NCI-H146 treated with DMSO at 0.1 percent for 48 hours (cell line): Measurements from ENCODE around the gene SLC35F3.
"Not testable (repeated sequence)": the region's sequence is repeated elsewhere in the genome, so short reads cannot be mapped to it uniquely, and the experiment has no call there.

ENCODE experiments used
- DNase-seq: peaks from one replicate; lab custom pipeline; 2025; ENCODE audit not compliant: unreplicated experiment; lab: John Stamatoyannopoulos, UW

Gene SLC35F3

GRCh38 chr1:233904633-233905415, at the start of gene SLC35F3:
Gene SLC35F3 (plus strand): TSS chr1:233904676.
- DNase-seq, result no peak

DNA sequence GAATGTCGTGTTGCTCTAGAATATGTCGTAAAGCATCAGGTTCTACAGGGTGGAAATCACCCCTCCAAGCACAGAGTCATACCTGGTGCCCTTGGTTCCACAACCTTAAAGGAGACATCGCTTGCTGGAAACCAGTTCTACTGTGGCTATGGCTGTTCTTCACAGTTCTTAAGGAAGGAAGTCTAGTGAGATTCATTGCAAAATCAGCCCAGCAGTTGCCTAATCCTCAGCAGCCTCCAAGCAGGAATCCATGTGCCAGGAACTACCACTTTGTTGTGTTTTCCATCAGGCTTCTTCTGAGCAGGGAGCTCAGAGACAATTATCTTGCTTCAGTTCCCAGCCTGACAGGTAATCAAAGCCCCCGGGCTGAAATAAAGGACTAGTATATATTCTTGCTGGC, 45.0 kb upstream of the SLC35F3 start:
- no peak for DNase-seq

GRCh38 chr1:233863901-233864545, 40.5 kb upstream of the SLC35F3 start:
- DNase-seq, result no peak

GRCh38 chr1:233864578-233864977, 39.9 kb upstream of the SLC35F3 start:
- no peak for DNase-seq

DNA sequence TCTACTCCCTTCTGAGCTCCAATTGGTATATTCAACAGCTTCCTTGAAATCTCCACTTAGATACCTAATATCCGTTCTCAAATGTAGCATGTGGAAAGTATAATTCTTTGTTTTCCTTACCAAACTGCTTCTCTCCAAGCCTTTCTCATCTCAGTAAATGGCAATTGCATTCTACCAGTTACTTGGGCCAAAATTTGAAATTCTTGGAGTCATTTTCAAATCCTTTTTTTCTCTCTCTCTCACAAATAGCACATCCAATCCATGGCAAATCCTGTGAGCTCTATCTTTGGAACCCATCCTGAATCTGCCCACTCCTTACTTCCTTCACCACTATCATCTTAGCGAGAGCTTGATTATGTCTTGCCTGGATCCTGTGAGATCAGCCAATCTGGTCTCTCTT, 39.3 kb upstream of the SLC35F3 start:
- no peak for DNase-seq

- no peak for DNase-seq
Measured at GRCh38 chr1:233865902-233866301, 38.6 kb upstream of the SLC35F3 start.

DNA sequence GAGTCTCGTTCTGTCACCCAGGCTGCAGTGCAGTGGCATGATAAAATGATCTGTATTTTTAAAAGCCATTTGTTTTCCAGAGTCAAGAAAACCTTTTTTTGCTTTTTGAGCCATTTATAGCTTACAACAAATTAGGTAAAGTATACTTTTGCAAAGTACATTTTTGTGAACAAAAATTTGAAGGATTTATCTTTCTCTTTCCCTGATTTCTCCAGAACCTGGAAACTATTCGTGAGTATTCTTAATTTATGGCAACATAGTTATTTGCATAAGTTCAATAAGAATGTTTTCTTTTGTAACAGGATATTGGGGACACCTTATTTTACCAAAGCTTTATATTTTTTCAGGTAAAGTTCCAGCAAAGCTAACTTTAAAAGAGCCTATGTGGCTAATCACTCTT, 37.4 kb upstream of the SLC35F3 start:
- no peak for DNase-seq

- DNase-seq, result no peak
Measured at GRCh38 chr1:233868461-233868860, 36.0 kb upstream of the SLC35F3 start.

- DNase-seq, result no peak
Measured at GRCh38 chr1:233869680-233870079, 34.8 kb upstream of the SLC35F3 start.

DNA sequence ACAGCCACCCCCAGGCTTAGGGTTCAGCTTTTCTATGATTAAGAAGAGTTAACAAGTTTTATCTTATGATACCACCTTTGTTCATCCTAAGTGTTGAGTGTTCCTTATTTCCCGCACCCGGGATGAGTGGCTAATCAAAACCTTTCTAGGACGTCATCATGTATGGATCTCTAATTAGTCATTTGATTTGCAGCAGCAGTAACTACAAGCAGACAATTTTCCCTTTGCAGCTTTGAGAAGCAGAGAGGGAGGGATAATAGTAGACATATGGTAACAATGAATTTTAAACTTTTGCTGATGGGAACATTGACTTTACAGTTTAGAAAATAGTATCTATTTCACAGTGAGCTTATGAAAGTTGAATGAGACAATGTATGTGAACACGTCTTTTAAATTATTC, 30.8 kb upstream of the SLC35F3 start:
- DNase-seq, result no peak

GRCh38 chr1:233879841-233880240, 24.6 kb upstream of the SLC35F3 start:
- DNase-seq, result no peak

DNA sequence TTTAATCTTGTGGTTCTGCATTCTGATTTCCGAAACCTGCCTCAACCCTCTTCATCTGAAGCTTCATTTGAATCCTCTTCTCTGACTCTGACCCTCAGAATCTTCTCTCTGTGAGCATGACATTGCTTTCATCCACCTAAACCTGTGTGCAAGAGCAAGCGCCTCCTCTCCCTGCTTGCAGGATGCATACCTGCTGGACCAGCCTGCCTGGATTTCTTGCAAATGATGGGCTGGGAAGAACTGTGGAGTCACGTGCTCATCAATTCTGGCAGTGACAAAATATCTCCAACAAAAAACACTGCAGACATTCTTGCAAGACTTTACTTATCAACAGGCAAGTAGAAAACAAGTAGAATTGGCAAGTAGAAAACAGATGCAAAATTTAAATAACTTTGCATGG, 20.8 kb upstream of the SLC35F3 start:
- no peak for DNase-seq

- DNase-seq, result no peak
Measured at GRCh38 chr1:233884461-233885151, 19.9 kb upstream of the SLC35F3 start.

- no peak for DNase-seq
Measured at GRCh38 chr1:233885196-233885920, 19.1 kb upstream of the SLC35F3 start.

- not testable (repeated sequence) for DNase-seq
Measured at GRCh38 chr1:233891151-233891550, 13.3 kb upstream of the SLC35F3 start.

GRCh38 chr1:233897325-233898162, 6.9 kb upstream of the SLC35F3 start:
- DNase-seq, result no peak

- no peak for DNase-seq
Measured at GRCh38 chr1:233901495-233901894, 3.0 kb upstream of the SLC35F3 start.

GRCh38 chr1:233905416-233906051, 1.1 kb downstream of the SLC35F3 start:
- DNase-seq, result no peak

GRCh38 chr1:233907151-233907550, 2.7 kb downstream of the SLC35F3 start:
- no peak for DNase-seq

DNA sequence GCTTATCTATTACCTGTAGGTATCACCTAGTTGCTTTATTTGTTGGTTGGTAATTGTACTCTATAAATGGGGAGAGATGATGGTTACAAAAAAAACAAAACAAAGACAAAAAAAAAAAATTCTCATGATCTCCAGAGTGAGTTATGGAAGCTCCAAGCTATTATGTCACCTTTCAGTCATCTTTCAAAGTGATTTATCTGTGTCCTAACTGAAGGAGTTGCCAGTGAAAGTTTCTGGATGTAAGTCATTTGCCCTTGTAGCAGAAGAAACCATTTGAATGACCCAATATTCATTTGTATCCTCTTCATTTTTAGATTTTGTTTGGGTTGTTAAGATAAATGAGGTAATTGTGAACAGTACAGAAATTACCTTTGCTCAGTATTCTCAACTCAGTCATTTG, 3.6 kb downstream of the SLC35F3 start:
- no peak for DNase-seq
